Cortex of kidney (tissue), 1 donor: ENCODE data around the gene NRXN3.

ENCODE experiments used
- DNase-seq: peaks from one replicate; lab custom pipeline; 2025; lab: John Stamatoyannopoulos, UW

NRXN3 gene

DNA sequence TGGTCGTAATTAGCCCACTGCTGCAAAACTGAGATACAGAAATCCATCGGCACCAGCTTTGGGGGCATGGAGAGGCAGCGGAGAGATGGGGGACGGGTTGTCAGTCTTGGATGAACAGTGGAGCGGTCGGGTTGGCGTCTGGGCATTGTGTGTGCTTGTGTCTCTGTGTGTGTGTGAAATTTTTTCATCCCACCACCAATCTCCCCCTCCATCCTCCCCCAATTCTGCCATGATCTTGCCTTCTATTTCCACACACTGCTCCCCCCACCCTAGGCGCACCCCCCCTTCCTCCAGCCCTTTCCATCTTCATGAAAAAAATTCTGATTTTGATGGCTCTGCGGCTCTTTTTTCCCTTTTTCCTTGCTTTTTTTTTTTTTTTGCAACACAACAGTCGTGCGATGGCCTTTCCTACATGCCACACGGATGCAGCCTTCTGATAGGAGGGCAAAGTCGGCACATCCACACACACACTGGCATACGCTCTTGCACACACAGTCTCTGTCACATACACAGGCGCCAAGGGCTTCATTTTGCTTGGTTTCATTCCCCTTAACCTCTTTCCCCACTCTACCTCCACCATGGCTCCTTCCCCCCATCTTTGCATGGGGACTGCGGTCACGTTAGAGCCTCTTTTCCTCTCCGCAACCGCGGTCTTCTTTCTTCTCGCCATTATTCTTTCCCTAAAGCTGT is 3.3 kb downstream of the NRXN3 start:
- no peak for DNase-seq

DNA sequence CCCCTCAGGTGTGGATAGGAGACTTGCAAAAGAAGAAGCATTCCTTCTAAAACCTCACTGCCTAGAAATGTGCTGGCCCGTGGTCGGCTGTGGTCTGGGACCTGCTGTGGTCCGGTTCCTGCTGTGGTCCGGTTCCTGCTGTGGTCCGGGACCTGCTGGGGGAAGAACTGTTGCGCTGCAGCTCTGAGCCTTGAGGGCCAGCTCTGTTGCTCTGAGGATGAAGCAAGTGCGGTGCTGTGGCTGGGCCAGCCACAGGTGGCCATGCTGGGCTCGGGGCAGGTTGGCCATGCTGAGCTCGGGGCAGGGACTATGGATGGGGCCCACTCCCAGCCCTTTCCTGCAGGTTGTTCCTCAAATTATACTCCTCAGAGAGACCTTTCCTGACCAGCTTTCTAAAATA is 5.2 kb downstream of the NRXN3 start:
- DNase-seq, result no peak

DNA sequence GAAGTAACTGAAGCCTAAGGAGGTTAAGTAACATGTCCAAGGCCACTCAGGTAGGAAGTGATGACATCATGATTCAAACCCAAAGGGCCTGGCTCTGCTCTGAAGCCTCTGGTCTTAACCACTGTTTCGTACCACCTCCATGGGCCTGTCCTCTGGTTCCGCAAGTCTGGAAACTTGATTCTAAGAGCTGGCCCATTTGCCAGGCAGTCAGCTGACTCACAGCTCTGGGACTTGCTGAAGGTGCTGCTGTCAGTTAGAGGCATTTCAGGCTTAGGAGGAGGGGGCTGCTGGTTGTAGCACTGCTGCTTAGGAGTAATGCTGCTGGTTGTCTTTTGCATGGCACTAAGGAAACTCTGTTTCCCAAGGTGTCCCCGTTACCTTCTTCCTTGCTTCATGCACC is 7.9 kb downstream of the NRXN3 start:
- DNase-seq, result no peak

DNA sequence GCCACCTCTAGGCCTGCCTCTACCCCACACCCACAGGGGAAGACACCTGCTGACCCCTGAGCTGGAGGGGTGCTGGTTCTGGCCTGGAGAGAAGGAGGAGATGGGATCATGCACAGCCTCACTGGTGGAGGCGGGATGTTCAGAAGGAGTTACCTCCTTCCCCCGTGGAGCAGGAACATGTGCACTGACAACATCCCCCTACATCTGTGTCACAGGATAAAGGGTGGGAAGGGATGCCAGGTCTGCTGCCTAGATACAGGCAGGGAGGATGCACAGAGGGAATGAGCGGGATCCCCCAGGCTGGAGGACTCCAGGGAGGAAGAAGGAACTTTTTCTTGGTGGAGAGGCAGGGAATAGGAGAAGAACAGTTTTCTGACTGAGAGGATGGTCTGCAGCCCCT is 8.8 kb downstream of the NRXN3 start:
- no peak for DNase-seq

DNA sequence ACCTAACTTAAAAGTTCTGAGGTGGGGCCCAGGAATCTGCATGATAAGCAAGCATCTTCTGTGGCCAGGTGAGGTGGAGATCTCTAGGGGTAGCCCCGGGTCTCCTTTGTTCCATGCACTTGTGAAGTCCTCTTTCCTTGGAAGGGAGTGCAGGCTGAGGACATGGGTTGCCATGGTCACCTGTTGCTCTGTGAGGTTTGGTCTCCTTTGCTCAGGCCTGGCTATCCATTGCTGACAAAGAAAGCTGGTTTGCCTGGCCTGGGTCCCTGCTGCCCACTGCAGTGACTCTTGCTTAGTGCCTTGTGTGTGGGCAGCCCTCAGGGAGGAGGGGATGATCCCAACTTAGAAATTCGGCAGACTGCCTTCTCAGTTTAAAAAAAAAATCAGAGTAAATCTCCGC is 11.1 kb downstream of the NRXN3 start:
- DNase-seq, result no peak

DNA sequence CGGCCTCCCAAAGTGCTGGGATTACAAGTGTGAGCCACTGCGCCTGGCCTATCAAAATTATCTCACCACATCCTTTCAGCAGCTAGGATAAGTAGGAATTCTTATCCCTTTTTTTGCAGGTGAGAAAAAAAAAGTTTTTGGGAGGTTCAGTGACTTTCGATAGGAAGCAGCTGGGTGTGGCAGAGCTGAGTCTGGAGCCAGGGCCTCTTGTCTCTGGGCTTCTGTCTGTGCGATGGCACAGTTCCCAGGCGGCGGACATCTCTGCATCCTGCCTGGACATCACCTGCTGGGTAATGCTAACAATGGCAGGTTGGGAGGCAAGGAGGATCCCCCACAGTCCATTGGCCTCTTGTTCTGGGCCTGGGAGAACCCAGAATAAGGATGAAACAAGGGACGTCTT is 12.5 kb downstream of the NRXN3 start:
- no peak for DNase-seq

DNA sequence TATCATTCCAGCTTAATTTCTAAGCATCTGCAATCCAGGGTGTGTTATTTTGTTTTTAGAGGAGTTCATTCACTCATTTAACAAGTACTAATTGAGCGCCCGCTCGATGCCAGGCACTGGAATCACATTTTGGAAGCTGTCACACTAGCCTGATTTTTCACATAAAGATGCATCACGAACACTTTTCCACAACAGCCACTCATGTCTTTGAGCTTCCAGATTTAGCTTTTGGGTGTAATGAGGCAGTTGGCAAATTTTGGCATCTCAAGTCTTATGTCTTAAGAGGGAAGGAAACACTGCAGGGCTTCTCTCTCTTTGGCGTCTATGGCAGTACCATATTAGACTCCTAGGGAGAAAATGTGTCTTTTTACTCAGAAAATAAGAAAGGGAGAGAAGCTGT is 14.0 kb downstream of the NRXN3 start:
- no peak for DNase-seq

DNA sequence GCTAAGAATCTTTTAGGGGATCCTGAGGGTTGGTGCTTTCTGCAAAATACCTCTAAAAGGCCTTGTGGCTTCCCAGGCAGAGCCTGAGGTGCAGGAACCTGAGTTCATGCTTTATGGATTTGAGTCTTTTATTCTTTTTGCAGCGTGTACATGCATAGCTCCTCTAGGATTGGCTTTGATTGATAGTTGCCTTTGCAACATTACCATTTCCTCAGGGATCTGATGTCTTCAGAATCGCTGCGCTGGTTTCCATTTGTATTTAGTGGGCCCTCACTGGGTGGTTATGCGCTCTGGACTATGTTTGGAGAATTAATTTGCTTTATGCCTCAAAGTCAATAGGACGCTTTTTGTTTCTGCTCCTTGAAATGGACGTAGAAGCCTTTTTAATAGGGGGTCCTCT is 16.1 kb downstream of the NRXN3 start:
- no peak for DNase-seq

DNA sequence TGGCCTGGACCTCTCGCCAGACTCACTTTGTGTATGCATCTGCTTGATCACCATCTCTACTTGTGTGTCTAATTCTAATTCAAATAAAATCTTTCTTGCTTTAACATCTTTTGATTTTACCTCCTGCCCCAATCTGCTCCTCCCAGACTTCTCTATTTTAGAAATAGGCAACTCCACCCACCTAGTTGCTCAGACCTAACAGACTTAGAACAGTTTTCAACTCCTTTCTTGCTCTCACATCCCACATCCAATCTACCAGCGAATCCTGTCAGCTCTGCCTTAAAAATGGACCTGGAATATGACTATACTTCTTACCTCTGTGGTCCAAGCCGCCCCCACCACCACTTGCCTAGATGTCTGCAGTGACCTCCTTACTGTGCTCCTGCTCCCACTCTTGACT is 18.7 kb downstream of the NRXN3 start:
- DNase-seq, result no peak

DNA sequence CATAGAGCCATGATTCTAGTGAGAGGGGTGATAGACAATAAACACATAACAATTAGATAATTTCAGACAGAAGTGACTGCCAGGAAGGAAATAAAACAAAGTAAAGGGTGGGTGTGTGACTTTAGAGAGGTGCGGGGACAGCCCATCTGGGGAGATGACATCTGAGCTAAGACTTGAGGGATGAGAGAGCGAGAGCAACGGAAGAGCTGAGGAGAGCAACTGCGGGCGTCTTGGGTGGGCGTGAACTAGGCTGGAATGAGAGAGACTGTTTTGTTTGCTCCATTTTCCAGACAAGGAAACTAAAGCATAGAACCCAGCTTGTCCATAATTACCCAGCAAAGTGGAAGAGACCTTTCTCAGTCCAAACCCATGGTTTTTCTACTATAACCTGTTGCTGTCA is 25.3 kb downstream of the NRXN3 start:
- no peak for DNase-seq

DNA sequence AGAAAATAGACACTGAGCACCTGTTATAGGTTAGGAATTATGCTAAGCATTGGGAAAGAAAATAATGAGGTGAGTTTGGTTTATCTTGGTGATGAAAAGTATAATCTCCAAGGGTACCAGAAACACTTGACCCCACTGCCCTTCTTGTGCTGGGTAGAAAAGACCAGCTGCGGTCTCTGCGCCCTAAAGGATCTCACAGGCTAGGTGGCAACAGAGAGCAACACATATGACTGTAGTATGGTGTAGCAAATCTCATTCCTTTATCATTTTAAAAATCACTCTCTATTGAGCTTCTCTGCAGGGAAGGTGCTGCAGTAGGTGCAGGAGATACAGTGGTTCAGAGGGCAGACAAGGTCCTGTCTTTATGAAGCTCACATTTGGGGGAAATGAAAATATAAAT is 26.1 kb downstream of the NRXN3 start:
- no peak for DNase-seq

DNA sequence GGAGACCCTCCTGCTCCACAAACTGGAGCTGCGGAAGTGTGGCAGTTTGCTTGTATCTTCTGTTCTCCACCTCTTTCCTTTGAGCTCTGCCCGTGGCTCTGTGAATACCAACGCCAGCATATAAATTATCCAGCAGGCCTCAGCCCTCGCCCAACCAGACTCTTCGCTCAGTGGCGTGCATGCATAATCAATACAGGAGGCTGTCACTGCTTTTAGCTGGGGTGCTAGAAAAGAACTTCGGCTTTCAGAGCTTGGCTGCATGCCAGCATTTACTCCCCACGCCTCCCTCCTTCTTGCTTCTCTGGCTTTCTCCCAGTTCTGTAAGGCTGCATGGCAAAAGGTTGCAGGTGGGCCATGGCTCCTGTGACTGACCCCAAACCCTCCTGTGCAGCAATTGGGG is 26.9 kb downstream of the NRXN3 start:
- no peak for DNase-seq

DNA sequence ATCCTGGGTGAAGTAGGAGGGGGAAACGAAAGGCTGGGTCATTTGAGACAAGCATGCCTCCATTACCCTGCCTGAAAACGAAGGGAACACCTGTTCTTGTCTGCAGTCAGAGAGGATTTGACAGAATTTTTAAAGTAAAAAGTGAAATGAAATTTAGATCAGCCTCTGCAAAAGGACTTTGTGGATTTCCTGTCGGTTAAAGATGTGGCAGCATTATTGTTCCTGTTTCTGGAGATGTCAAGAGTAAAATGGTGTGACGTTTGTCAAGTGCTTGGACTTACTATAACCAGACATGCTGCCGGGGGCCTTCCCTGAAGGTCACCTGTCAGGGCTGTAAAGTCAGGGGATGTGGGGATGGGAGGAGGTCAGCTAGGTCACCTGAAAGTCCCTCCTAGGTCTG is 32.0 kb downstream of the NRXN3 start:
- DNase-seq, result no peak

DNA sequence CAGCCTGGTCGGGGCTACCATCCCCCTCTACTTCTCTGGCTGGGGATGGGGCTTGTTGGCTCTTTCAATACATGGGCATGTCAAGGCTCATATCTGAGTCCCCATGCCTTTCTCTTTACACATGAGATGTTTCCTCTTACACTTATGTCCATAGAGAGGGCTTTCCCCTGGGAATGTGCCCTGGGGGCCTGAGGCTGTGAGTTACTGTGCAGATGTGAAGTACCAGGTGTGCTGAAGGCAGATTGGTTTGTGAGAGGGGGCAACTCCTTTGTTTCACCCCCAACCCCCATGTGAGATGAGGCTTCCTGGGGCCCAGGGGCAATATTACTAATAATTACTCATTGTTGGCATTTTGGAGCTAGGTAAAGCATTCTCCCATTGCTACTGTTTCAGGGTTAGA is 32.8 kb downstream of the NRXN3 start:
- DNase-seq, result no peak

DNA sequence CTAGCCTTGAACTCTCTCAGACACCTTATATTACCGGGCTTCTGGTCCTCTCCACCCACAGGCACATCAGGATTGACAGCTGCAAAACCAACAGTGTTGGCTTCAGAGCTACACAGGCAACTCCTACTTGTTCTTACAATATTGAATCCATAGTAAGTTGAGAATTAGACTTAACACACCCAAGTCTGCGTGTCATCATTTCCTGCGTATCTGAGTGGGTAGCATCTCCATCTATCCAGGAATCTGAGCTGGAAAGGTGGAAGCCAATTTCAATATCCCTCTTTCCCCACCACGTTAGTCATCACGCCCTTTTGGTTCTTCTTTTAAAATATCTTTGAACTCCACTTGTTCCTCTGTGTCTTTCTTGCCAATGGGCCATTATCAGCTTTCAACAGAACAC is 37.2 kb downstream of the NRXN3 start:
- DNase-seq, result no peak

DNA sequence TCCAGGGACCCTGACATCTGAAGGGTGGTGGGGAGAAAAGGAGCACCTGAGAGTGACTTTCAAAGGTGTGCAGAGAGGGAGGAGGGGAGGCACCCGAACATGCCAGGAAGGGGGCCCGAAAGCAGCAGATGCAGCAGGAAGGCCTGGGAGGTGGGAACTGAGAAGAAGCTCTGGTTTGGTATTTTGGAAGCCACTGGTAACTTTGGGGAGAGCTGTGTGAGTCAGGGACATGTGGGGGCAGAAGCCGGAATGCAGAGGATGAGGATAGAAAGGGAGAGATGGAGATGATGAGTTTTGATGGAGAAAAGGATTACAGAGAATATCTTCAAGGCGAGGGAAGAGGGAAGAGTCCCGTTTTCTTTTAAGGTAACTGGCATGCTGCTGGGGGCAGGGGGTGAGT is 50.1 kb downstream of the NRXN3 start:
- no peak for DNase-seq

DNA sequence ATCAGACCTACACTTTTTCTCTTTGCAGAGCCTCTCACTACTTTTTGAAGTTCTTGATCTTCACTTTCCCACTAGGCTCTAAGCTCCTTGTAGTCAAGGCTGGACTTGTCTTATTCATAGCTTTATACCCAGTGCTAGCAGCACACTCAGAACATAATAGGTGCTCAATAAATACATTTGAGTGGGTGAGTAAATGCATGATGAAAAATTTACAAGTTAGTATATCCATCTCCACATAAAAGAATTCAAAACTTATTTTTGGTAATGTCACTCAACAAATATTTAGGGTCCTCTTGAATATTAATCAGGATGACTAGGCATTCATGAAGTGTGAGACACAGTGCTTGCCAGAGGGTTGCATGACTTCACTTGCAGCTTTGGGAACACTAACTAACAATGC is 52.6 kb downstream of the NRXN3 start:
- no peak for DNase-seq

DNA sequence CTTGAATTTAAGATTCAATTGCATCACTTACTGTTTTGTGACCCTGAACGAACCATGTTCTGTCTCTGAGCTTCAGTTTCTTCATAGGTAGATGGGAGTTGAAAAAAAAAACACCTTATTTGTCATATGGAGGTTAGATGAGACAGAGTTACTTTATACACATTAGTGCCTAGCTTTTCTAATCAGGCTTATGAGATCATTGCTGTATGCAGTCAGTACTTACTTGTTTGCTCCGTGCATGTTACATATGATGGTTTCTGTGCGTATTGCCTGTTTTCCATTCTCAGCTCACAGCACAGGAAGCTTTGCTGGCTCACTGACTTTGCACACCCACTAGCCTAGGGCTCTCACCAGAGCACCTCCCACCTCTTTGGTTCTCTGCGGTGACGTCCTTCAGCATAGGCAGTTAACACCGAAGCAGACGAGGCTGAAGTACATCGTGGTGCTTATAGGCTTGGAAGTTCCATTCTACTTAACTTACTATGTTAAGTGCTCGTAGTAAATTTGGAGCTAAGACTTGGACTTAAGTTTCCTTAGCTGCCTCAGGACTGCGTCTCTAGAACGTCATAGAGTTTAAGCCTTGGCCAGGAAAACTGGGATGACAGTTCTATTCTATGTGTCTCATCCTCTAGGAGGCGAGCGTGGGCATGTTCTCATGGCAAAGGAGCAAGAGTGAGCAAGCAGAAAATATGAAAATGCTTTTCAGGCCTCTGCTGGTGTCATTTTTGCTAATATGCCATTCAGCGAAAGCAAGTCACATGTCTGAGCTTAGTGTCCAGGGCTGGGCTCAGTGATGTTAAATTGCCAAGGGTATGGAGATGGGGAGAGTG is 57.3 kb downstream of the NRXN3 start:
- no peak for DNase-seq

DNA sequence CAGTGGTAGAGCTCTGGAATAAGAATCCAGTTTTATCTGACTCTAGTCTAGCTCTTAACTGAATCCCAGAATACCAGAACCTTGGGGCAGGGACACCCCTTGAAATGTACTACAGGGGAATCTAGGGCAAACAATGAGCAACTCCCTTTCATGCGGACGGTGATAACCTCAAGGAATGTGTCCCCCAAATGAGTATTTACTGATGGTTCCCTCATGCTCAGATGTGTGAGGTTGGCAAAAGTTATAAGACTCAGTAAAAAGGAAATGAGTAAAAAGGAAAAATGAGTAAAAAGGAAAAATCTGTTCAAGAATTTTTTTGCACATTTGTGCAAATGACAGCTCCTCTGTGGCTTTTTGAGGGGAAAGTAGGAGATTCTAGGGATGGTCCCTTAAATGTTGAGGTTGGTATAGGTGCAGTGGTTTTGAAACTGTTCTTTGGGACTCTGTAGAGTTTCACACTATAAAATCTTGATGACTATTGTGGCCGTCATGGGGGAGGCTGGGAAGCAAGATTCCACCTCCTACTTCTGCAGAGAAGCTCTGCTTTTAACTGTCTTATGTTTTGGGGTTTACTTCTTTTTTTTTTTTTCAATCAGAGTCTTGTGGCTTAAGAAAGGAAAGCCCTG is 58.6 kb downstream of the NRXN3 start:
- no peak for DNase-seq

DNA sequence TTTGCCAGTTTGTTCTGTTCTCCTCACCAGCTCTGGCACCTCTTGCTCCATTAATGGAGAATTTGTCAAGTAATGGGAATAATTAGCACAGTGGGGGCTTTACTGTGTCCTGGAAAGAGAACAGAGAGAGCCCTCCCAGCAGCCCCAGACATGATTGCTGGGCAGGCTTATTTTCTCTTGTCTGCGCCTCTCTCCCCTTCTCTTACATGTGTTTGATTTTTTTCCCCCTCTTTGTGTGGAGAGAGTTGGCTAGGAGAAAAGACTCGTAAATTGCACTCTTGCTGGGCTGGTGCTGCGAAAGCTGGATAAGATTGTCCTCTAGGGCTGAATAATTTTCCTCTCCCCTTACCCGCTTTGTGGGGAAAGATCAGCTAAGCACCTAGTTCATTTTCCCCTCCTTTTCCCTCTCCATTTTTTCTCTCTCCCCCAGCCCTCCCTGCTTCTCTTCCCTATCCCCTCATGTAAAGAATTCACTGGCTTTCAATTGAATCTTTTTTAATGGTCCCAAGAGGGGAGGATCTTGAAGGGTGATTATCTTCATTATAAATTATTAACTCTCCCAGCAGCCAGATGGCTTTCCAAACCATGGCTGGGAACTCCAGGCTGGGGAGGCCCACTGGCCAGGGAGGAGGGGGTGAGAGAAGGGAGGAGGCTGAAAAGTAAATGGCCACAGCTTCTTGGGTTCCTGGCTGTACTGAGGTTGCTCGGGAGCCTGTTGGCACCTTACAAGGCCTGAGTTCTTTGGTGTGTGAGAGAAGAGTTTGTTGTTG is 62.2 kb downstream of the NRXN3 start:
- no peak for DNase-seq

DNA sequence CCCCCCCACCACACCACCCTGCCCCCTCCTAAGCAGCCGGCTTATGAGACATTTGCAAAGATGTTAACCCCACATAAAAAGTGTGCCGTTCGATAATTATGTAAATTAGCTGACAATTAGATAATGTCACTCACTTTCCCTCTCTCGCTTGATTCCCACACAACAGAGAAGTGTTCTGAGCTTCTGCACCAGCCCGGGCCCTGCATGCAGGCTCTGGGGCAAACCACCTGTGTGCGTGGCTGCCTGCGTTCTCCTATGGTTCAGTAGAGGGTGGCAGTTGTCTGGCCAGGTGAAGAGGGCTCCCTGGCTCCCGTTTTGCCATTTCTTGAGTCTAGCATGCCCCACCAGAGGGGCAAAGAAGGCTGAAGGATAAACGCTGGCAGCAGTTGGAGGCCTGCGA is 68.0 kb downstream of the NRXN3 start:
- no peak for DNase-seq

DNA sequence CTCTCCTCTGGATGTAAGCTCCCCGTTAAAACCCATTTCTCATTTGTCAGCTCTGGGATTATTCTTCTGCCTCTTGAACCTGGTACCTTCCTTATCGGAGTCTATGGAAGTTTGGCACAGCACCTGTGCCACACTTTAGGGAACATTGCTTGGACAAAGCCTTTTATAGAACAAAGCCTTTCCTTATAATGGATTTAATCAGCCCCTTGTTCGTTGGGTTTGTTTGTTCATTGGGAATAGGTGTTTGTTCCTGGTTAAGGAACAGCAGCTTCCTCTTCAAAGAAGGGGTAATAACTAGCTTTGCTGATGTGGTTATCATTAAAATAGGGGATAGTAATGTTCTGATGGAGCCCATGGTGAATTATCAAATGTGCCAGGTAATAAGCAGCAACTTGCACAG is 70.4 kb downstream of the NRXN3 start:
- no peak for DNase-seq

DNA sequence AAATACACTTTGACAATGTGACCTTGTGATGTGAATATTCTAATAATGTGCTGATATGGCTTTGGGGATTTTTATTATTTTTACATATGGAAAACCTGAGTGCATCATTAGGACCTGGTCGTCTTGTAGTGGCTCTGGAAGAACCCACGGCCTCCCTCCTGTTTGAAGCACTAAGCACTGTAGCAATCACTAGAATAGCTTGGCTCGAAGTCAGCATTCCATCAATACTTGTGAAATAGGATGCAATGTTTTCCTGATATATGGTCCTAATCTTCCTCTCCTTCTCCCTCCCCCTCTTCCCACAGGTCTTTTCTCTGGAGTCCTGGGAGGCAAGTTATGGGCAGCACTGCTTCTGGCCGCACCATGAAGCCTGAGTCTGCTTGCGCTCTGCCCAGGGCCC is 71.9 kb downstream of the NRXN3 start:
- DNase-seq, result no peak
